Loucy (cell line): ENCODE data around the gene ZFPM1.

ENCODE experiments used
- H2AFZ ChIP-seq: fragments of 200-600 bp; sonication (generic); 2 replicates; pipeline ENCODE4 v1.6.0; 2016; ENCODE audit warnings: antibody characterized with exemption, mild to moderate bottlenecking, low read length, moderate library complexity
- H3F3A ChIP-seq: fragments of 200-600 bp; 2 replicates; pipeline ENCODE4 v1.6.0; 2016; ENCODE audit warnings: antibody characterized with exemption, low read depth, mild to moderate bottlenecking
- H3K27me3 ChIP-seq: fragments of 200-600 bp; sonication (generic); 2 replicates; pipeline ENCODE4 v1.6.1; 2014; ENCODE audit warnings: low read length, mild to moderate bottlenecking; ENCODE audit not compliant: insufficient read depth, poor library complexity, severe bottlenecking
- H3K36me3 ChIP-seq: fragments of 200-600 bp; sonication (generic); 2 replicates; pipeline ENCODE4 v1.6.1; 2016; ENCODE audit warnings: low read length; ENCODE audit not compliant: insufficient read depth
- H3K4me1 ChIP-seq: fragments of 200-600 bp; sonication (generic); 2 replicates; pipeline ENCODE4 v1.5.1; 2014; ENCODE audit warnings: low read length, mild to moderate bottlenecking; ENCODE audit not compliant: insufficient read depth, poor library complexity, severe bottlenecking
- H3K4me2 ChIP-seq: fragments of 200-600 bp; sonication (generic); 2 replicates; pipeline ENCODE4 v1.6.0; 2014; ENCODE audit warnings: antibody characterized with exemption, low read length, low read depth, mild to moderate bottlenecking; ENCODE audit not compliant: poor library complexity, severe bottlenecking
- H3K4me3 ChIP-seq: fragments of 200-600 bp; sonication (generic); 2 replicates; pipeline ENCODE4 v1.5.1; 2014; ENCODE audit warnings: low read length, mild to moderate bottlenecking, mixed read lengths; ENCODE audit not compliant: poor library complexity, severe bottlenecking
- H3K79me2 ChIP-seq: fragments of 200-600 bp; sonication (generic); 2 replicates; pipeline ENCODE4 v1.6.1; 2014; ENCODE audit warnings: low read length; ENCODE audit not compliant: insufficient read depth
- H3K9ac ChIP-seq: fragments of 200-600 bp; sonication (generic); 2 replicates; pipeline ENCODE4 v1.6.0; 2014; ENCODE audit warnings: mild to moderate bottlenecking, low read depth, low read length, moderate library complexity; ENCODE audit not compliant: poor library complexity, severe bottlenecking
- H3K9me2 ChIP-seq: fragments of 200-600 bp; sonication (generic); replicated peaks from 2 replicates; pipeline ENCODE4 v1.6.1; 2016; ENCODE audit warnings: low read depth, low read length, mixed read lengths
- H3K9me3 ChIP-seq: fragments of 200-600 bp; sonication (generic); 2 replicates; pipeline ENCODE4 v1.6.1; 2014; ENCODE audit warnings: mild to moderate bottlenecking, antibody characterized with exemption, low read length, low read depth; ENCODE audit not compliant: insufficient read depth
- H4K20me1 ChIP-seq: fragments of 200-600 bp; sonication (generic); 2 replicates; pipeline ENCODE4 v1.6.0; 2014; ENCODE audit warnings: antibody characterized with exemption, low read length, mild to moderate bottlenecking; ENCODE audit not compliant: insufficient read depth, poor library complexity, severe bottlenecking
- EZH2phosphoT487 ChIP-seq: fragments of 200-600 bp; IDR thresholded peaks from 2 replicates; pipeline ENCODE4 v1.6.1; 2018; ENCODE audit warnings: antibody characterized with exemption, mild to moderate bottlenecking, moderate library complexity, borderline replicate concordance
- TF ChIP-seq, protein P1 (sequence below): fragments of 200-600 bp; sonication (generic); conservative IDR thresholded peaks from 2 replicates; pipeline ENCODE4 v1.5.1; 2014; ENCODE audit warnings: mild to moderate bottlenecking, antibody characterized with exemption, low read length

Gene ZFPM1

DNA sequence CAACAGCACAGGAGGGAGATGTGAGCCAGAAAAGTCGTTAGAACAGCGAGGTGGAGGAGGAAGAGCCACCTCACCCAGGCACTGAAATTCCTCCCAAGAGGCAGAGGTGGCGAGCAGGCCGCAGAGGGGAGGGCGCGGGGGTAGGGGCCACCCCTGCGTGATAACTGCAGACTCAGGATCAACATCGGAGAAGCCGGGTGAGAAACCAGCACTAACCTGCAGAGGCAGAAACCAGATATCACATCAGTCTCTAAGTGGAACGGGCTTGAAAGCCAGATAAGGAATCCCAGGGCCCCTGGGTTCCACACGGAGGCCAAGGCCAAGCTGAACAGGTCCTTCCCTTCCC, 77.8 kb downstream of the ZFPM1 start:
- Histone ChIP-seq H4K20me1 (no peaks in the 10 kb centered on the region), H3K79me2 (no peaks in the 10 kb centered on the region), H3K9ac (no peak overlapping the region), H3K4me1 (no peaks in the 10 kb centered on the region), H3K9me2 (no peaks in the 10 kb centered on the region), H3K9me3 (no peaks in the 10 kb centered on the region), H2AFZ (no peak overlapping the region), H3K4me3 (no peak overlapping the region), H3K27me3 (no peaks in the 10 kb centered on the region), H3K36me3 (no peaks in the 10 kb centered on the region; the same call in 1 of the 2 replicates), H3K4me2 (no peak overlapping the region), H3F3A (no peaks in the 10 kb centered on the region)
- TF ChIP-seq, protein P1, sequence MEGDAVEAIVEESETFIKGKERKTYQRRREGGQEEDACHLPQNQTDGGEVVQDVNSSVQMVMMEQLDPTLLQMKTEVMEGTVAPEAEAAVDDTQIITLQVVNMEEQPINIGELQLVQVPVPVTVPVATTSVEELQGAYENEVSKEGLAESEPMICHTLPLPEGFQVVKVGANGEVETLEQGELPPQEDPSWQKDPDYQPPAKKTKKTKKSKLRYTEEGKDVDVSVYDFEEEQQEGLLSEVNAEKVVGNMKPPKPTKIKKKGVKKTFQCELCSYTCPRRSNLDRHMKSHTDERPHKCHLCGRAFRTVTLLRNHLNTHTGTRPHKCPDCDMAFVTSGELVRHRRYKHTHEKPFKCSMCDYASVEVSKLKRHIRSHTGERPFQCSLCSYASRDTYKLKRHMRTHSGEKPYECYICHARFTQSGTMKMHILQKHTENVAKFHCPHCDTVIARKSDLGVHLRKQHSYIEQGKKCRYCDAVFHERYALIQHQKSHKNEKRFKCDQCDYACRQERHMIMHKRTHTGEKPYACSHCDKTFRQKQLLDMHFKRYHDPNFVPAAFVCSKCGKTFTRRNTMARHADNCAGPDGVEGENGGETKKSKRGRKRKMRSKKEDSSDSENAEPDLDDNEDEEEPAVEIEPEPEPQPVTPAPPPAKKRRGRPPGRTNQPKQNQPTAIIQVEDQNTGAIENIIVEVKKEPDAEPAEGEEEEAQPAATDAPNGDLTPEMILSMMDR: no peak
- TF ChIP-seq EZH2phosphoT487: no peak

DNA sequence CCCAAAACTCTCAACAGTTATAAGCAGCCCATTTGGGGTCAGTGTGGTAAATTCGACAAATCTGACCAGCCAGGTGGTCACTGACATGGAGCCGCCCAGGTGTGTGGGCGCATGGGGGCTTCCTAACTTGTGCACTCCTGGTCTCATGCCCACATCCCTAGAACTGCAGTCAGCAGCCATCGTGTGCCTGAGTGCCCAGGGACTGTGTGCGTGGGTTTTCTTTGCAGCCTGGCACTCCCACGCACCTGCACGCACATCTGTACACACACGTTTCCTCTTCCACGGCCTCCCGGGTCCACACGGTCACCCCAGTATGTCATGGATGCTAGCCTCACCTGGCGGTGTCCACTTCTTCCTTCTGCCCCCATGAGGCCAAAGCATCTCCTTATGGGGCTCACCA, 78.3 kb downstream of the ZFPM1 start:
- no peaks in the 10 kb centered on the region for H4K20me1 ChIP-seq
- H3K4me1 ChIP-seq: no peaks in the 10 kb centered on the region

DNA sequence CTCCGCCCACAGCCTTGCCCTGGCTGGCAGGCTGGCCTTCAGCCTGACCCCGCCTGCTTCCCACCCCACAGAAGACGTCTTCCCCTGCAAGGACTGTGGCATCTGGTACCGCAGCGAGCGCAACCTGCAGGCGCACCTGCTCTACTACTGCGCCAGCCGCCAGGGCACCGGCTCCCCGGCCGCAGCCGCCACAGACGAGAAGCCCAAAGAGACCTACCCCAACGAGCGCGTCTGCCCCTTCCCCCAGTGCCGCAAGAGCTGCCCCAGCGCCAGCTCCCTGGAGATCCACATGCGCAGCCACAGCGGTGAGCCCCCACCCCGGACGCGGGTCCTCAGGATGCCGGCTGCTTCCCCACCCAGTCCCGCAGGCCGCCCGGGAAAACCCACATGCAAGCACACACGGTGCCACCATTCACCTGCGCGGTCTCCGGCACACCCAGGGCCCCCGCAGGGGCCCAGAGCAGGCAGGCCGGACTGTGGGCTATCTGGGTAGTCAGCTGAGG, 78.9 kb downstream of the ZFPM1 start:
- H3K9me2 ChIP-seq: no peaks in the 10 kb centered on the region
- no peak overlapping the region for H3K4me2 ChIP-seq
- H2AFZ ChIP-seq: no peak overlapping the region
- H3K4me1 ChIP-seq: no peaks in the 10 kb centered on the region
- no peaks in the 10 kb centered on the region for H4K20me1 ChIP-seq
- no peaks in the 10 kb centered on the region for H3K79me2 ChIP-seq
- H3K27me3 ChIP-seq: no peaks in the 10 kb centered on the region
- TF ChIP-seq EZH2phosphoT487: no peak
- TF ChIP-seq, protein P1: no peak
- H3K4me3 ChIP-seq: no peak overlapping the region
- H3K9ac ChIP-seq: no peak overlapping the region
- H3K9me3 ChIP-seq: no peaks in the 10 kb centered on the region
- H3K36me3 ChIP-seq: no peaks in the 10 kb centered on the region; the same call in 1 of the 2 replicates
- H3F3A ChIP-seq: no peaks in the 10 kb centered on the region

More for the DNA sequence above, 78.3 kb downstream of the ZFPM1 start:
- H3K79me2 ChIP-seq: no peaks in the 10 kb centered on the region
- H3K4me3 ChIP-seq: no peak overlapping the region
- H3K9me2 ChIP-seq: no peaks in the 10 kb centered on the region
- H3K36me3 ChIP-seq: no peaks in the 10 kb centered on the region; the same call in 1 of the 2 replicates
- no peaks in the 10 kb centered on the region for H3K9me3 ChIP-seq
- H3F3A ChIP-seq: no peaks in the 10 kb centered on the region
- no peak overlapping the region for H3K4me2 ChIP-seq
- no peaks in the 10 kb centered on the region for H3K27me3 ChIP-seq
- no peak for TF ChIP-seq EZH2phosphoT487
- TF ChIP-seq, protein P1: no peak
- H3K9ac ChIP-seq: no peak overlapping the region
- H2AFZ ChIP-seq: no peak overlapping the region
